H1 (cell line): ENCODE results near the gene TYRP1. TPM values are rescaled to one million over a fixed set of nuclear protein-coding genes. Genes with fewer than 3 reads are reported as not detected.

Experiments used
- CTCF ChIA-PET: fragments of 300-600 bp; sonication (Branson Sonifier 250); formaldehyde crosslinking; loops from one replicate; lab custom pipeline; 2021; ENCODE audit not compliant: partially characterized antibody; lab: Charles Lee
- POLR2A ChIA-PET: fragments of 300-600 bp; sonication (Branson Sonifier 250); formaldehyde crosslinking; loops from one replicate; lab custom pipeline; 2021; ENCODE audit warnings: inconsistent platforms; ENCODE audit not compliant: partially characterized antibody; lab: Charles Lee
- DNase-seq, 2 experiments: peaks; one replicate each; pipeline versions ENCODE4 v3.0.0 to v3.0.0-alpha.2; 2010 to 2022; ENCODE audit warnings: low spot score in 2 of 2, low read depth in 1 of 2, mixed read lengths in 1 of 2
- FAIRE-seq: peaks from 2 replicates; lab custom pipeline; 2011; peaks lifted over from hg19 to GRCh38; lab: Jason Lieb, UNC
- H2AFZ ChIP-seq: 2 replicates; pipeline ENCODE4 v1.8.1; 2012; ENCODE audit warnings: low read length, inconsistent platforms
- H2AK5ac ChIP-seq: 2 replicates; pipeline ENCODE4 v1.6.1; 2013; ENCODE audit warnings: low read depth, low read length
- H2BK120ac ChIP-seq: replicated peaks from 2 replicates; pipeline ENCODE3; 2013; ENCODE audit warnings: low read depth, low read length, inconsistent platforms
- H2BK12ac ChIP-seq: 2 replicates; pipeline ENCODE4 v1.6.1; 2013; ENCODE audit warnings: low read depth, low read length
- H2BK15ac ChIP-seq: 2 replicates; pipeline ENCODE4 v1.6.1; 2013; ENCODE audit warnings: low read length
- H2BK20ac ChIP-seq: 2 replicates; pipeline ENCODE4 v1.6.1; 2013; ENCODE audit warnings: low read length
- H2BK5ac ChIP-seq: 2 replicates; pipeline ENCODE4 v1.6.1; 2013; ENCODE audit warnings: low read depth, low read length
- H3K14ac ChIP-seq: 2 replicates; pipeline ENCODE4 v1.6.1; 2013; ENCODE audit warnings: inconsistent platforms; ENCODE audit not compliant: insufficient read length
- H3K18ac ChIP-seq: 2 replicates; pipeline ENCODE4 v1.6.1; 2013; ENCODE audit warnings: low read length; ENCODE audit errors: extremely low read depth
- H3K23ac ChIP-seq: 2 replicates; pipeline ENCODE4 v1.6.1; 2013; ENCODE audit warnings: inconsistent platforms; ENCODE audit not compliant: insufficient read length
- H3K23me2 ChIP-seq: 2 replicates; pipeline ENCODE4 v1.6.1; 2013; ENCODE audit warnings: low read depth, low read length
- H3K27ac ChIP-seq: 2 replicates; pipeline ENCODE4 v1.6.1; 2011; ENCODE audit warnings: low read depth, low read length, inconsistent platforms
- H3K27me3 ChIP-seq, 4 experiments: replicated peaks in 1 of 4; 1 replicate in 1 of 4; 2 replicates in 3 of 4; pipeline versions ENCODE4 v1.6.1 to v1.8.1; 2011 to 2013; ENCODE audit warnings: low read length in 3 of 4, mild to moderate bottlenecking in 3 of 4, inconsistent platforms in 2 of 4, mixed read lengths in 2 of 4, moderate library complexity in 1 of 4; ENCODE audit not compliant: control insufficient read depth in 3 of 4, insufficient read depth in 3 of 4; ENCODE audit errors: extremely low read depth in 1 of 4
- H3K36me3 ChIP-seq, 4 experiments: 2 replicates each; pipeline versions ENCODE4 v1.6.1 to v1.8.1; 2011 to 2013; ENCODE audit warnings: mild to moderate bottlenecking in 4 of 4, low read length in 3 of 4, moderate library complexity in 2 of 4, control low read depth in 1 of 4, inconsistent platforms in 1 of 4; ENCODE audit not compliant: insufficient read depth in 4 of 4, control insufficient read depth in 2 of 4
- H3K4ac ChIP-seq: replicated peaks from 2 replicates; pipeline ENCODE3; 2013; ENCODE audit warnings: low read length, low read depth, mixed read lengths, inconsistent platforms; ENCODE audit not compliant: insufficient read length
- H3K4me1 ChIP-seq, 4 experiments: replicated peaks in 1 of 4; 1 replicate in 1 of 4; 2 replicates in 3 of 4; pipeline versions ENCODE4 v1.6.1 to v1.8.1; 2011 to 2013; ENCODE audit warnings: low read length in 3 of 4, inconsistent platforms in 2 of 4, mixed read lengths in 1 of 4; ENCODE audit not compliant: insufficient read depth in 4 of 4, control insufficient read depth in 3 of 4
- H3K4me2 ChIP-seq, 2 experiments: 2 replicates each; pipeline versions ENCODE4 v1.6.1 to v1.8.1; 2011 to 2013; ENCODE audit warnings: low read depth in 2 of 2, low read length in 2 of 2, control low read depth in 1 of 2, inconsistent platforms in 1 of 2, mild to moderate bottlenecking in 1 of 2; ENCODE audit not compliant: insufficient read depth in 1 of 2
- H3K4me3 ChIP-seq, 4 experiments: fragments of 200-600, 300-600 bp in 1 of 4; sonication (generic), shearing (Covaris generic), sonication (Bioruptor Twin) in 1 of 4; 2 replicates each; pipeline versions ENCODE4 v1.5.1 to v1.8.1; 2011 to 2016; ENCODE audit warnings: low read length in 4 of 4, low read depth in 3 of 4, control low read depth in 2 of 4, inconsistent platforms in 2 of 4, mild to moderate bottlenecking in 2 of 4, mixed read lengths in 1 of 4, moderate library complexity in 1 of 4; ENCODE audit not compliant: insufficient read depth in 2 of 4; ENCODE audit errors: extremely low read depth in 1 of 4
- H3K56ac ChIP-seq: replicated peaks from 2 replicates; pipeline ENCODE3; 2013; ENCODE audit warnings: low read depth, mild to moderate bottlenecking, mixed read lengths, low read length, inconsistent platforms; ENCODE audit not compliant: insufficient read length
- H3K79me1 ChIP-seq: 2 replicates; pipeline ENCODE4 v1.6.1; 2013; ENCODE audit warnings: low read depth, low read length, control low read depth
- H3K79me2 ChIP-seq, 2 experiments: 2 replicates each; pipeline versions ENCODE4 v1.6.1 to v1.8.1; 2012 to 2013; ENCODE audit warnings: low read length in 2 of 2, mild to moderate bottlenecking in 2 of 2, inconsistent platforms in 1 of 2; ENCODE audit not compliant: insufficient read depth in 2 of 2, control insufficient read depth in 1 of 2
- H3K9ac ChIP-seq, 4 experiments: replicated peaks in 1 of 4; 1 replicate in 1 of 4; 2 replicates in 3 of 4; pipeline versions ENCODE4 v1.6.1 to v1.8.1; 2011 to 2013; ENCODE audit warnings: low read depth in 3 of 4, low read length in 3 of 4, control low read depth in 2 of 4, mild to moderate bottlenecking in 2 of 4, moderate library complexity in 2 of 4, inconsistent platforms in 1 of 4; ENCODE audit errors: extremely low read depth in 1 of 4
- H3K9me3 ChIP-seq, 2 experiments: 2 replicates each; pipeline versions ENCODE4 v1.6.1 to v1.8.1; 2012 to 2013; ENCODE audit warnings: mild to moderate bottlenecking in 2 of 2, moderate library complexity in 2 of 2, control low read depth in 1 of 2, inconsistent platforms in 1 of 2, low read depth in 1 of 2, low read length in 1 of 2, mixed read lengths in 1 of 2; ENCODE audit not compliant: insufficient read depth in 2 of 2
- H4K20me1 ChIP-seq, 2 experiments: replicated peaks in 1 of 2; 2 replicates each; pipeline versions ENCODE3 to v1.8.1; 2011 to 2013; ENCODE audit warnings: inconsistent platforms in 2 of 2, low read length in 2 of 2, mild to moderate bottlenecking in 1 of 2; ENCODE audit not compliant: insufficient read depth in 2 of 2, control insufficient read depth in 1 of 2
- H4K5ac ChIP-seq: 2 replicates; pipeline ENCODE4 v1.6.1; 2013; ENCODE audit warnings: low read length, low read depth, mixed read lengths, inconsistent platforms; ENCODE audit not compliant: insufficient read length
- H4K8ac ChIP-seq: 2 replicates; pipeline ENCODE4 v1.8.0; 2013; ENCODE audit warnings: mild to moderate bottlenecking, moderate library complexity, low read length, inconsistent platforms; ENCODE audit not compliant: insufficient read depth; ENCODE audit errors: extremely low read depth
- H4K91ac ChIP-seq: replicated peaks from 2 replicates; pipeline ENCODE3; 2013; ENCODE audit warnings: low read length, mixed read lengths, inconsistent platforms; ENCODE audit not compliant: insufficient read length
- JUND ChIP-seq: IDR thresholded peaks from 2 replicates; pipeline ENCODE4 v1.6.1; 2011; ENCODE audit warnings: mild to moderate bottlenecking, improper control_type of control experiment, low read length
- NRF1 ChIP-seq: IDR thresholded peaks from 2 replicates; pipeline ENCODE4 v1.6.1; 2011; ENCODE audit warnings: mild to moderate bottlenecking, low read depth, low read length, improper control_type of control experiment
- SP2 ChIP-seq: IDR thresholded peaks from 2 replicates; pipeline ENCODE4 v1.6.1; 2012; ENCODE audit warnings: mild to moderate bottlenecking, low read length, inconsistent platforms
- WGBS, 2 experiments: shearing (Covaris generic) in 1 of 2; methylation state at CpG; one replicate each; pipeline versions ENCODE4 v1.1.6 to v1.1.7; 2013 to 2015; ENCODE audit warnings: low lambda C conversion rate in 2 of 2, mixed read lengths in 2 of 2, inconsistent platforms in 1 of 2, low coverage in 1 of 2, missing lambda C conversion rate in 1 of 2; ENCODE audit not compliant: insufficient replicate concordance in 2 of 2, insufficient coverage in 1 of 2, insufficient read length in 1 of 2; ENCODE audit errors: extremely low coverage in 1 of 2, missing lambda C conversion rate in 1 of 2; 5-methylcytosine and 5-hydroxymethylcytosine counted together
- polyA plus RNA-seq, 7 experiments: library from polyadenylated mRNA; depleted of rRNA in 3 of 7; stranded (reverse) in 5 of 7; unstranded in 2 of 7; fragments of >200 nt in 5 of 7; fragments of 200-250 nt in 2 of 7; gene quantifications; 1 replicate in 5 of 7; 2 replicates in 1 of 7; 4 replicates in 1 of 7; pipeline versions ENCODE4 v1.2.1 to v1.2.3, GENCODE V29; 2011 to 2013; ENCODE audit warnings: missing spikeins in 2 of 7, mixed read lengths in 2 of 7
- total RNA-seq: library from RNA; stranded (reverse); fragmentation: NEBNext Ultra II Directional; extraction: Animal tissue kit (Norgen Biotek cat#: 25700); gene quantifications from 2 replicates; pipeline ENCODE4 v1.2.1, GENCODE V29; 2021

TYRP1 gene
- total and polyA plus RNA-seq, 2 of the 8 experiments (the other 6 are each of a cell fraction or from before 2014, with no cell fraction given): 0.15 TPM; not detected in 1

DNA sequence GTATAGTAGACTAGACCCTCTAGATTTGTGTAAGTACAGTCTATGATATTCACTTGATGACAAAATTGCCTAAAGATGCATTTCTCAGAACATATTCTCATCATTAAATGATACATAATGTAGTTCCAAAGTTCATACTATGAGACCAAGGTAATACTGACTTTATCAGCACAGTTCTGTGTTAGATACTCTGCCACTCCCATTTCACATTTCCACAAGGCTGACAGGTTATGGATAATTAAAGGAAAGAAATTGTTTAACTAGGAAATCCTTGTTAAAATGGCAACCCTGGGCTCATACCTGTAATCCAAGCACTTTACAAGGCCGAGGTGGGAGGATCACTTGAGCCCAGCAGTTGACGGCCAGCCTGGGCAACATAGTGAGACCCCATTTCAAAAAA lies 33.6 kb downstream of the TYRP1 start:
- no peak overlapping the region for H3K23ac ChIP-seq
- no peak overlapping the region for H2BK15ac ChIP-seq
- no peak overlapping the region for H2BK12ac ChIP-seq
- no peak overlapping the region for H3K9ac ChIP-seq
- no peak overlapping the region for H3K4ac ChIP-seq
- H3K56ac ChIP-seq: no peak overlapping the region
- H3K36me3 ChIP-seq: no peaks in the 10 kb centered on the region
- no peak overlapping the region for H3K4me3 ChIP-seq
- H2BK5ac ChIP-seq: no peak overlapping the region
- H4K20me1 ChIP-seq: no peaks in the 10 kb centered on the region
- no peak overlapping the region for H3K4me2 ChIP-seq
- H3K18ac ChIP-seq: no peak overlapping the region
- no peak overlapping the region for H4K5ac ChIP-seq
- no peak overlapping the region for H2AFZ ChIP-seq
- no peak for DNase-seq
- no peak overlapping the region for H2AK5ac ChIP-seq
- no peak overlapping the region for H3K27ac ChIP-seq
- no peak overlapping the region for H2BK120ac ChIP-seq
- H3K79me1 ChIP-seq: no peaks in the 10 kb centered on the region
- no peaks in the 10 kb centered on the region for H3K4me1 ChIP-seq
- POLR2A ChIA-PET: no interaction called here
- no peak overlapping the region for H3K14ac ChIP-seq
- no peak overlapping the region for H4K8ac ChIP-seq
- 98% methylated on average over 2 of the region's 2 CpGs; no CpG with 5 or more reads in 1 of the 2 experiments for WGBS, 2 experiments
- H3K9me3 ChIP-seq: no peaks in the 10 kb centered on the region
- H3K79me2 ChIP-seq: no peaks in the 10 kb centered on the region
- CTCF ChIA-PET: interaction anchor here (1.1 to 6.4 kb wide), 4 partner anchors 22 to 158 kb away, joined by 5 to 30 read pairs (median 5); partner anchors contain the start of gene LURAP1L
- no peak overlapping the region for H4K91ac ChIP-seq
- FAIRE-seq: no peak
- no peaks in the 10 kb centered on the region for H3K27me3 ChIP-seq
- no peak overlapping the region for H2BK20ac ChIP-seq
- no peaks in the 10 kb centered on the region for H3K23me2 ChIP-seq
- TF ChIP-seq NRF1 (no peak), JUND (no peak), SP2 (no peak)
